EL (cell line): ENCODE measurements around the gene PJVK.
"Not testable (repeated sequence)": the region's sequence is repeated elsewhere in the genome, so short reads cannot be mapped to it uniquely, and the experiment has no call there.

Source experiments
- DNase-seq: peaks from one replicate; pipeline ENCODE4 v3.0.0-alpha.2; 2016

Gene PJVK, protein sequence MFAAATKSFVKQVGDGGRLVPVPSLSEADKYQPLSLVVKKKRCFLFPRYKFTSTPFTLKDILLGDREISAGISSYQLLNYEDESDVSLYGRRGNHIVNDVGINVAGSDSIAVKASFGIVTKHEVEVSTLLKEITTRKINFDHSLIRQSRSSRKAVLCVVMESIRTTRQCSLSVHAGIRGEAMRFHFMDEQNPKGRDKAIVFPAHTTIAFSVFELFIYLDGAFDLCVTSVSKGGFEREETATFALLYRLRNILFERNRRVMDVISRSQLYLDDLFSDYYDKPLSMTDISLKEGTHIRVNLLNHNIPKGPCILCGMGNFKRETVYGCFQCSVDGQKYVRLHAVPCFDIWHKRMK

DNA sequence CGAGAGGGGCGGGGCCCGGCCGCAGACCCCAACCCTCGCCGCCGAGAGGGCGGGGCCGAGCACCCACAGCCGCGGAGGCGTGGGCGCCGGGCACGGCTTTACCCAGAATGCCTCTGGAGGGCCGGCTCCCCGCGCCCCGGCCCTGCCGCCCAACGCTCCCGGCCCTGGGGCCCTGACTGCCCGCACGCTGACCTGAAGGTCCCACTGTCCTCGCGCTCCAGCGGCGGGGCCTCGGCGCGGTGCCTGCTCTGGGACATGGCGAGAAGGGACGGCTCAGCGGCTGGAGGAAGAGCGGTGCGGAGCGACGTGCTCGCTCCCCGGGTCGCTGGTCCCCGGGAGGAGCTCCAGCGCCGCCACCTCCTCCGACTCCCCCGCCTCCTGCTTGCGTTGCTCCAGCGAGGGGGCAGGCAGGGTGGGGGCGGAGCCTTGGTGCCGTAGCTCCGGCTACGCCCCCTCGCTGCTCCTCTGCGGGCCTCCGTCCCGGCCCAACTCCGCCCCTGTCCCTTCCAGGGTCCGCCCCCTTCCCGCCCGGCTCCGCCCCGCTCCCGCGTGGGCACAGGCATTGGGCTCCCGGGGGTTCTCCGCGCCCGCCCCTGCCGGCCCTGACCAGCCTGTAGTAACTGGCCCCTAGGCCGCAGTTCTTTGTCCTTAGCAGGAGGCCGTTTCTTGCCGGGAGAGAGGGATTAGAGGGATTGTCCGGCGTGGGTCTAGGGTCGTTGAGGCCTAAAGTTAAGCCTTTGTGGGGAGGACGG lies at the start of gene PJVK, which contains the start of gene PRKRA:
TSS of gene PJVK (plus strand) at position 605 of the 752 bp plus-strand sequence. CDS start 2,032 bp downstream, outside the sequence.
TSS of gene PRKRA (minus strand) at position 402 of the 752 bp plus-strand sequence. CDS start at position 257, 145 bp downstream.
- DNase-seq, result peak; percentile 97

DNA sequence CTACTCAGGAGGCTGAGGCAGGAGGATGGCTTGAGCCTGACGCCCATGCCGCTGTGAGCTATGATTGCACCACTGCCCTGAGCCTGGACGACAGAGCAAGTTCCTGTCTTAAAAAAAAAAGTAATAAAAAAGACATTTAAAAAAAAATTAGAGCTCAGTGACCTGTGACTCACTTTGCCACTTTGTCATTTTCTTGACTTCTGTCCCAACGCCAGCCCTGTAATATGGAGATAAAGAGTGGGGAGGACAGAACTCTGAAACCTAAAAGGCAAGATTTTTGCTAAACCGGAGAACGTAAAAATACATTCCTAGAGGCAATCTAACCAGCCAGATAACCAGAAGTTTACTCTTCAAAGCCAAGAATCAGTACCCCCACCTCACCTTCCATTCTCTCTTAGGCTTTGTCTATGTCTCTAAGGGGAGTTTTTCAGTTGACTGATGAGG lies 49.2 kb upstream of the PJVK start:
- no peak for DNase-seq

DNA sequence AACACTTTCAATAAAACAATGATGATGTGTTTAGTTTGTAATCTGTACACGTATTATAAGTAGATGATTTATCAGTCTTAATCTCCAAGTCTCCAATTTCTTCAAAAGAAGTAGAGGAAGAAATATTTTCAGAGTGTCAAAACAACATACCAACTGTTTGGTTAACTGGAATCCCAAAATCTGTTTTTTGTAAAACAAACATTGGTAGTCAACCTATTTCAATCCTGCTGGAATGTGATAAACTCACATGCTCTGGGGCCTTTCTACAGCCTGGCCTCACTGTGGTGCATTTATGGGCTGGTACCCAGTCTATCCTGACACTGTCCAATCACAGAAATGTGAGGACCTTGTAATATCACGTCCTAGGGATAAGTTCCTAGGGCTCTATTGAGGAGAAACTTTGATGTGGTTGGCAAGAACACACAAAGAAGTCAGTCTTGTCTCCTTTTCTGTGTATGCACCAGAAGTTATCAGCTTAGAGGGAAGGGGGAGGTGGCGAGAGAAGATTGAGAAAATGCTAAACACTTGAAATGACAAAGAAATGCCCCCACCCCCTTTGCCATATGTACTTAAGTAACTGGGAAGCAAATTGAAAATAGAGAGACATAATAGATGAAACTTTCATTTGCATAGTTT lies 47.4 kb upstream of the PJVK start:
- DNase-seq, result no peak

DNA sequence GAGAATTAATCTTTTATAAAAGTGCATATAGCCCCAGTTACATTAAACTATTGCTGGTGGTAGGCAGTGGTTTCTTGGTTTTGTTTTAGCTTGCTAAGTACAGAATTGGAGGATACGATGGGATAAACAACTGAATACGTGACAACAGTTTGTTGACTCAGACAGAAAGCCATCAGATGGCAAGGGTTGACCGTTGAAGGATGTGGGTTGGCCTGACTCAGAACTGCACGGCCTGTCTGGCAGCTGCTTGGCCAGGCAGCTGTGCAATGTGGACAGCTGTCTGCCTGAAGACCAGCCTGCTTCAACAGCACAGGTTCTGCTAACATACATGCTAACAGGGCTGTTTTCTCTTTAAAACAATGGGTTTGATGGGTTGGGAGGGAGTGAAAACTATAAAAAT lies 46.8 kb upstream of the PJVK start:
- DNase-seq, result peak; percentile 85

DNA sequence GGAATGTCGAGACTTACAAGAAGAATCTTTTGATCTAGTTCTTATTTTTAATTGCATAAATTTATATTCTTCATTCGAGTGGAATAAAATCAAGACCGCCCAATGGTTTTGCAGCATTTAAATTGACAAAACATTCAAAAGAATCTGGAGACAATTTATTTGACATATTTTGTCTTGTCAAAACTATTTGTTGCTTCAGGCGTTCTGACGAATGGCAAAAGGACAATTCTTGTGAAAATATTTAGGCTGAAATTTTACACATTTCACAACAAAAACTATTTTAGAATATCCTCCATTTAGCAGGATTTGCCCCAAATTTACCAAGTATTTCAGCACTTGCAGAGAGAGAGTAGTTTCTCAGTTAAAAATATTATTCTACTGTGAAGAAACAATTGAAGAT lies 41.9 kb upstream of the PJVK start:
- no peak for DNase-seq

DNA sequence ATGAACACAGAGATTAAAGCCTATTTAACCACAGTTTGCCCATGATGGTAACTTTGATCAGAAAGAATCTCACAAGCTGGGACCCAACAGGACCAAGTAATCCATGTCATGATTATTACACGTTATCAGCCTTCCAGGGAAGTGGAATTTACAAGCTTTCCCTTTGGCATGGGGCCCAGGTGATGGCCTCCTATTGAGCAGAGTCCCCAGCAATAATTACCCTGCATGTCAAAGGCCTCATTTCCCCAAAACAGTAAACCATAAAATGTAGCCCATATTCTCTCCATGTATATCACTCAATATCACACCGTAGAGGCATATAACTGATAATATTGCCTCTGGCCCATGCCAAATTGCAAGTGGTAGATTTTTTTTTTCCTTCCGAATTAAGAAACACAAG lies 39.1 kb upstream of the PJVK start:
- peak; percentile 12 for DNase-seq

DNA sequence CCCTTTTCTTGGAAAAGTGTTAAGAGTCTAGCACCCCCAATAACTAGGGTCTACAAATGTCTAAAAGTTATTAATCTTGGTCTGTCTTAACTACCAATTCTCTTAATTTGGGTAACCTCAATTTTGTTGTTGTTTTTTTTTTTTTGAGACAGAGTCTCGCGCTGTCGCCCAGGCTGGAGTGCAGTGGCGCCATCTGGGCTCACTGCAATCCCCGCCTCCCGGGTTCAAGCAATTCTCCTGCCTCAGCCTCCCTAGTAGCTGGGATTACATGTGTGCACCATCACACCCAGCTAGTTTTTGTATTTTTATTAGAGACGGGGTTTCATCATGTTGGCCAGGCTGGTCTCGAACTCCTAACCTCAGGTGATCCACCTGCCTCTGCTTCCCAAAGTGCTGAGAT lies 38.7 kb upstream of the PJVK start:
- DNase-seq, result not testable (repeated sequence)

DNA sequence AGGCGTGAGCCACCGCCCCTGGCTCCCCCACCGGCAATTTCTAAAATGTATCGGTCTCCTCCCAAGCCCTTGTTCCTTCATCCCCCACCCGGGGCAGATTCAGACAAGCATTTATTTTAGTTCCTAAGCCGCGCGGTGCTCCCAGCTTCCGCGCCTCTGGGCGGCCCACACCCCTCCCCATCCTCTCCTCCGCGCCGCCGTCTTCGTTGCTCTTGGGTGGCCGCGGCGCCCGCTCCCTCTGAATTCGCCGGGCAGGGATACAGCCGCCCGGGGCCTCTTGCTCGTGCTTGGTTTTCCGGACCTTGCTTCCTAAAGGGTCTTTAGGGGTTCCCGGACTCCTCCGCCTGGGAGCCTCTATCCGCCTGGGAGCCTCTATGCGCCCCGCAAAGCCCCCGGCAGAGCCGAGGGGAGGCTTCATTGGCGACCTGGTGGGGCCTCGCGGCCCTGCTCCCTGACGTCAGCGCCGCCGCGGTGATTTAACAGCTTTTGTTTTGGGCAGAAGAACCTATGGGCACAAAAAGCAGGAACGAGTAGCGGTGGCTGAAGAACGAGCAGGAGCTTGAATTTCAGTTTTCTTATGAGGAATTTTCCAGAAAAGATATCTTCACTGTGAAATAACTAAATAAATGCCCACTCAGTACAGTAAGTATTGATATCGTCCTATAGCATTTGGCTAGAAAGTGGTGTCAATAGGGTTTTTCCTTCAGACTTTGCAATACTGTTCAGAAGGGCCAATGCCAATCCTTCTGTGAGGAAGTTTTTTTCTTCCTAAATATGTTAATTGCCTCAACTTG lies 37.5 kb upstream of the PJVK start:
- DNase-seq, result peak; percentile 78

DNA sequence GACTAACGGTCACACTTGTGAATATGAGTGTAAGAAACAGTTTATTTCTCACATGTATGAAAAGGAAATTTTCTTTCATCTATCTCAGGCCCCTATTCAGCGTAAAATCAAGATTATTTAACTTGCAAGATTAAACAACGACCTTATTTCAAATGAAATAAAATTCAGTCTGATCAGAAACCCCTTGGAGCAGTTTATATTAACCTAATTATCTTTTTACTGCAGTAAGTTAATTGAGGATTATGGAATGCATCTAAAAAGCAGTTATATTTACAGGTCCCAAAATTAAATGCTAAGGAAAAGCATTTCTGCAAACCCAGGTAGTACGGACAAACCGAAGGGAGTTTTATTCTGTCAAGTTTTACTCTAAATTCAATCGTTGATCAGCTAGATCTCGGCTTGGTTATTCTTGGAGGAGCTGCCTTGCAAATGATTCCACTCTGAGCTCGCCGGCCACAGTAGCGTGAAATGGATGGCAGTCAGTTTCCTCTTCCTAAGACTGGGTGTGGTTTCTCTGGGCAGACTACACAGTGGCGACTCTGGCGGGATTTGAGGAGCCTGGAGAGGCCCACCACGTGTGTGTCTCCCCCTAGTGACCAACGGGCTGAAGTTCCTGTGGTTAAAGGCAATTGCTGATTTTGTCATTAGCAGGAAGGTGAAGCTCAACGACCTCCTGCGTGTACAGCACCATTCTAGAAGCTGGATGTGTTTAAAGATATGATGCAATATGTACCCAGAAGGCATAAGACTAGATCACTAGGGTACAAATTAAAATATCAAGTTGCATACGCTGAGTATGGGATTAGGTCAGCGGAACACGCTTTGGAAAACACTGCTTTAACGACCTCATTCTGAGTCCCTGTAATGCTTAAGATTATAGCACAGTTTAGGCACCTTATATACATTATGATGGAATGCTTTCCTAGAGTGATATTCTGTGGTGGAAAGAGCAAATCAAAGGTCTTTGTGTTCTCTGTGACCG lies 36.6 kb upstream of the PJVK start:
- DNase-seq, result peak; percentile 98

DNA sequence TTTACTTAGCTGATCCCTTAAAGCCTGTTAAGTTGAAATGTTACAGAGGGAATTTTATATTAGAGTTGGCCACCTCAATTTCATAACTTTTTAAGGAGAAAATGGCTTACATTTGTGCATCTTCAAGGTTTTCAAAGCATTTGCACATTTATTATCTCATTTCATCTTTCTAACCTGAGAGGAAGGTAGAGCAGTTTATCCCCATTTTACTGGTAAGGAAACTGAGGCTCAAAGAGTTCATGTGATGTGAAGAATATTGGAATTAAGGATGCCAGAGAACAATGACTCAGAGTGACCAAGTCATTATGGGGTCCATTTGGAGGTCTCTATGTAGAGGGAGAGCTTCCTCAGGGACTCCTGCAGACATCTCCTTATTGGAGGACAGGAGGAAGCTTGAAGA lies 35.2 kb upstream of the PJVK start:
- DNase-seq, result no peak

DNA sequence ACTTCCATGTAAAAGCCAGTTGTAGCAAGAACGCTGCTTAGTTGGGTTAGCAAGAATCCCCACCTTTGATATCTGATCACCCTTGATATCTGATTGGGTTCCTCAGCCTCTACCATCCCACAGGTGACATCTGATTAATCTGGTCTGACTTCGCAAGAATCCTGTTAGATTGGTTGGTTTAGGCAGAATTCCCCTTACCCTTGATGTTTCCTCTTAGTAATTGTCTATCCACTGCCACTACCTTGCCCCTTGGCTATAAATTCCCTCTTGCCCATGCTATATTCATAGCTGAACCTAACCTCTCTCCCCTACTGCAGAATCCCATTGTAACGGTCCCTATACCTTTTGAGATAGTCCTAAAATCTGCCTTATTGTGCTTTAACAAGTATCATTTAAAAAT lies 33.3 kb upstream of the PJVK start:
- DNase-seq, result no peak

DNA sequence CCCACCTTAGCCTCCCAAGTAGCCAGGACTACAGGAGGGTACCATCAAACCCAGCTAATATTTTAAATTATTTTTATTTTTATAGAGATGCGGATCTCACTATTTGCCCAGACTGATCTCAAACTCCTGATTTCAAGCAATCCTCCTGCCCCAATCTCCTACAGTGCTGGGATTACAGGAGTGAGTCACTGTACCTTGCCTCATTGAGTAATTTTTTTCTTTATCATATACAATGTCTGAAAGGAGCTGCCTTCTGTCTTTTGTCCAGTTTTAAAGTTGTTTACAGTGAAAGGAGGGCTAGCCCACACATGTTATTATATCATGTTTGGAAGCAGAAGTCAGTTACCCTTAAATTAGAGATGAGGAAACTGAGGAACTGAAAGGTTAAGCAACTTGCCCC lies 32.8 kb upstream of the PJVK start:
- no peak for DNase-seq

DNA sequence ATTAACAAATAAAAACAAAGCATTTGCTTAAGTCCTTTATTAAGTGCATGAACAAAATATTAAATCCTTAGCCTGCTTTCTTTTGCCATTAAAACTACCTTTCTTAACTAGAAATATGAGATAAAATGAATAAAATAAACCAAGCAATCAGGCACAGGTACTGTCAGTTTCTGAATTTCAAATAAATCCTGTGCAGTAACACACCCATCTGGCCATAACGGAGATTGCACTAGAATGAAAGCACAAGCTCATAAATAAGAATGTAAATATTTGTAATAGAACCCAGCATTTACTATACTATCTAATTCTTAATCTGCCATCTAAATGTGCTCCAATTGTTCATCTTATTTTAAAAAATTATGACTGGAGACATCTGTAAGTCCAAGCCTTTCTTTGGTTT lies 32.1 kb upstream of the PJVK start:
- no peak for DNase-seq

DNA sequence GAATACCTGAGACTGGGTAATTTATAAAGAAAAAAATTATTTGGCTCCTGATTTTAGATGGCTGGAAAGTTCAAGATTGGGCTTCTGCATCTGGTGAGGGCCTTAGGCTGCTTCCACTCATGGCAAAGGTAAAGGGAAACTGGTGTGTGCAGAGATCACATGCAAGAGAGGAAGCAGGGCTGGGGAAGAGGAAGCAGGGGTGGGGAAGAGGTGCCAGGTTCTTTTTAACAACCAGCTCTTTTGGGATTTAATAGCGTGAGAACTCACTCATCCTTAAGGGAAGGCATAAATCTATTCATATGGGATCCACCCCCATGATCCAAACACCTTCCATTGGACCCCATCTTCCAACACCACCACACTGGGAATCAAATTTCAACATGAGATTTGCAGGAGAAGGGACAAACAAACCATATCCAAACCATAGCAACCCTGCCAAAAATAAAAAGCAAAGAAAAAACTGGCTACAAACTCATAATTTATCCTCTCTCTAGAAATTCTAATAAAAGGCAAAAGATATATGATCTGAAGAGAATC lies 30.6 kb upstream of the PJVK start:
- no peak for DNase-seq

DNA sequence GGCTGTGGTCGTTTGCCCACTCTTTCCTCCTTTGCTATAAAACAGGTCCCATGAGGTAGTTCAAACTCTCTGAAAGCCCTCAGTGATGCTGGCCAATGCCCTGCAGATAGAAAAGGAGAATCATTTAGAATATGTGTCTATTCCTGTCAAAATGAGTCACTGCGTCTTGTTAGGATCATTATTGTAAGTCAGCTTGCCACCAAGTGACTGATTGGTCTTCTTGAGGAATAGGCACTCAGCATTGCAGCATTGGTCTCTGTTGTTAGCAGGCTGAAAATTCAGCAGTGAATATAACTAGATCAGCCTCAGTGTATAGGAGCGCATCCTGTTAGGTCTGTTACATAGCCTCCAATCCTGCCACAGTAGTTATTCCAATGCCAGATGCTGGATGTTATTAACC lies 29.1 kb upstream of the PJVK start:
- no peak for DNase-seq

DNA sequence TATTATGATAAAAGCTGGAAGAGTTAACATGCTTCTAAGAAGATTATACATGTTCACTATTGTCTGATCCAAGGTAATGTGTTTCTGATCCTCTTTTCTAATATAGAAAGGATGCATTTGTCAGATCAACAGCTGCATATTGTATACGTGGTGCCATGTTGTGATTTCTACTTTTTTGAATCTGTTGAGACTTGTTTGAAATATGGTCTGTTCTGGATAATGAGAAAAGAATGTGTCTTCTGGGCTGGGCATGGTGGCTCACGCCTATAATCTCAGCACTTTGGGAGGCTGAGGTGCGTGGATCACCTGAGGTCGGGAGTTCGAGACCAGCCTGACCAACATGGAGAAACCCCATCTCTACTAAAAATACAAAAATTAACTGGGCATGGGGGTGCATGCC lies 27.4 kb upstream of the PJVK start:
- DNase-seq, result not testable (repeated sequence)

DNA sequence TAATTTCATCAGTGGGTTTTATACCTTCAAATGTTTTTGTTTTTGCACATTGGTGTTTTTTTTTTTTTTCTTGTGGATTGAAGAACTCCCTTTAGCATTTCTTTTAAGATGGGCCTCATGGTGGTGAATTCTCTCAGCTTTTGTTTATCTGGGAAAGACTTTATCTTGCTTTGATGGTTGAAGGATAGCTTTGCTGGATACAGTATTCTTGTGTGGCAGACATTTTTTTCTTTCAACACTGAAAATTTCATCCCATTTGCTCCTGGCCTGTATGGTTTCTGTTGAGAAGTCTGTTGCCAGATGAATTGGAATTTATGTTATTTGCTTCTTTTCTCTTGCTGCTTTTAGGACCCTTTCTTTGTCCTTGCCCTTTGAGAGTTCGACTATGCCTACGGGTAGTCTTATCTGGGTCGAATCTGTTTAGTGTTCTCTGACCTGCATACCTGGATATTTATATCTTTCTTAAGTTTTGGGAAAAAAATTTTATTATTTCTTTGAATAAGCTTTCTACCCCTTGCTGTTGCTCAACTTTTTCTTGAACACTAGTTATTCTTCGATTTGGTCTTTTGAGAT lies 25.8 kb upstream of the PJVK start:
- DNase-seq, result no peak

DNA sequence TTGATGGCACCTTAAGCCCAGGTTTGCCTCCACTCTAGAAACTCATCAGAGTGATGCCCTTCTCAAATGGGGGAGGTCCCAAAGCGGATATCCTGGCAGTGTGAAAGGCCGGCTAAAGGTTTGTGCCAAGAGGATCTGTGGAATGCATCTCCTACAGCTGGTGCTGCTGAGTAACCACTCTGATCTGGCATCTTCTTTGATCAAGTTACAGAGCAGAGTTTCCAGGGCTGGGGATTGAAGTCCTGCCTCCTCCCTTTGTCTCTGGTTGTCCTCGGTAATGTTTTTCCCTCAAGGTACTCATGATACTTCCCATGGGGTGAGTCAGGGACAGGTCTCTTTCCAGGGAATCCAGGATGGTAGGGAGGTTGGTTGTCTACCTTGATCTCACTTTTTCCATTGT lies 24.8 kb upstream of the PJVK start:
- DNase-seq, result peak; percentile 22

DNA sequence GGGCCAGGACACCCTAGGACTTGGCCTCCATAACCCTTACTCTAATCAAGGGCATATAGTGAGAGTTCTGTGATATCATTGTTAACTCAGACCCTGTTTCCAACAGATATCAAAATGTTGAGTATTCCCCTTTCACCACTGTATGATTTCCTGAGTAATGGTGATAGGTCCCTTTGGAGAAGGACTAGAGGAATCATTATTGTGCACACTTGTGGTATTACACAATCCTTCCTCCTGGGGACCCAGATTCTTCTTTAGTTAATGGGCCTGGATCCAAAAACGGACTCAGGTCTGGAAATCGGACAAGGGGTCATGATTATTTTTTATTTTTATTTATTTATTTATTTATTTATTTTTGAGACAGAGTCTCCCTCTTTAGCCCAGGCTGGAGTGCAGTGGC lies 23.7 kb upstream of the PJVK start:
- DNase-seq, result no peak

DNA sequence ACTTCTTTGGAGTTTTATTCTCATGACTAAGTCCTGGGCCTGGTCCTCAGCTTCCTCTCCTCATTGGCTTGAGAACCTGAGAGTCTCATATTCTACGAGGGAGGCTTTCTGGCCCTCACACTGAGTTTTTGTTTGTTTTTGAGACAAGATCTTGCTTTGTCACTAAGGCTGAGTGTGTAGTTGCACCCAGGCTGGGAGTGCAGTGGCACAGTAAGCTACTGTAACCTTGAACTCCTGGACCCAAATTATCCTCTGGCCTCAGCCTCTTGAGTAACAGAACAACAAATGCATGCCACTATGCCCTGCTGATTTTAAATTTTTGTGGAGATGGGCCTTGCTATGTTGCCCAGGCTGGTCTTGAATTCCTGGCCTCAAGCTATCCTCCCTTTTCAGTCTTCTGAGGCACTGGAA lies 22.8 kb upstream of the PJVK start:
- DNase-seq, result no peak

DNA sequence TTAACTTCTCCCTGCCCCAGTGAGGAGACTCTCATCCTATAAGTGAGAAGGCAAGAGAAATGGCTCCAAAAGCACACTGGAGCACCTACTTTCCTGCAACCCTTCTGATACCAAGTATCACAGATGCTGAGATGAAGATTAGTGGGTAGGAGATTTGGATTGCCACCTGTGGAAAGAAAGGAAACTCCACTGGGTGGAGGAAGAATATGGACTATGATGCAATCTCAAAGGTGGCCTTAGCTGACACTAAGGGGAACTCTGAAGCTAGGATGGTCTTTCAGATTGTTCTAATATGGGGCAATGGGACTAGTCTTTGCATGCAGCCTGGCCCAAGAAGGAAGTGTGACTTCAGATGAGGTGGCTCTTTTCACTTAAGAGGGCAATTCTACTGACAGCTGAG lies 21.8 kb upstream of the PJVK start:
- no peak for DNase-seq
